ENCODE results near the gene SLC22A2. TPM values are rescaled to one million over a fixed set of nuclear protein-coding genes. Genes with fewer than 3 reads are reported as not detected.

SLC22A2 gene
- total RNA-seq, 1 experiment from 2014 or later: 0.96 TPM

GRCh38 chr6:160190081-160190480 is 68.5 kb downstream of the SLC22A2 start (continued):
- TF ChIP-seq ZBTB43 (CRISPR knock-in tag; IDR thresholded peaks at IDR 0.05) (no peak), ZSCAN18 (CRISPR knock-in tag; IDR thresholded peaks at IDR 0.05) (no peak), SP1 (CRISPR knock-in tag; conservative IDR thresholded peaks at IDR 0.05) (no peak), ZNF396 (CRISPR knock-in tag; IDR thresholded peaks at IDR 0.05; ENCODE audit: borderline replicate concordance) (no peak), CDX4 (CRISPR knock-in tag; IDR thresholded peaks at IDR 0.05; ENCODE audit: borderline replicate concordance) (no peak), NR3C1 (CRISPR knock-in tag; conservative IDR thresholded peaks at IDR 0.05; ENCODE audit: low read depth) (no peak), ZMAT4 (CRISPR knock-in tag; IDR thresholded peaks at IDR 0.05) (no peak)

GRCh38 chr6:160188773-160189172 is 69.8 kb downstream of the SLC22A2 start:
- H3K4me1 Mint-ChIP-seq: no peaks in the 10 kb centered on the region
- no peak for ATAC-seq

GRCh38 chr6:160180706-160181105 is 77.9 kb downstream of the SLC22A2 start:
- no peak for DNase-seq (ENCODE audit: low spot score)
- H3K36me3 Mint-ChIP-seq: peaks cover under 1% of the 10 kb centered on the region
- H3K27ac Mint-ChIP-seq: no peak overlapping the region
- ATAC-seq: no peak
- POLR2A ChIA-PET: no interaction called here
- peaks cover under 1% of the 10 kb centered on the region for H3K9me3 Mint-ChIP-seq
- H3K4me1 Mint-ChIP-seq: peaks cover 16% of the 10 kb centered on the region
- no peaks in the 10 kb centered on the region; the same call in 1 of the 2 replicates for H3K27me3 Mint-ChIP-seq (ENCODE audit: low read depth)
- TF ChIP-seq ZNF416 (CRISPR knock-in tag; IDR thresholded peaks at IDR 0.05): no peak
- no peak overlapping the region for H3K4me3 Mint-ChIP-seq
- CTCF ChIA-PET: interaction anchor here (0.9 kb wide), 1 partner anchor 81 kb away, joined by 3 read pairs; no protein-coding TSS in a partner anchor

More at GRCh38 chr6:160188773-160189172, 69.8 kb downstream of the SLC22A2 start:
- no peak overlapping the region for H3K4me3 Mint-ChIP-seq
- ChIA-PET POLR2A (no interaction called here), CTCF (no interaction called here)
- no peak for DNase-seq (ENCODE audit: low spot score)
- H3K36me3 Mint-ChIP-seq: peaks cover 27% of the 10 kb centered on the region
- H3K9me3 Mint-ChIP-seq: peaks cover 33% of the 10 kb centered on the region
- H3K27me3 Mint-ChIP-seq (ENCODE audit: low read depth): no peaks in the 10 kb centered on the region; the same call in none of the 2 replicates
- no peak overlapping the region for H3K27ac Mint-ChIP-seq
- TF ChIP-seq FOXP1 (CRISPR knock-in tag; IDR thresholded peaks at IDR 0.05; ENCODE audit: borderline replicate concordance): no peak
- no peak for TF ChIP-seq ZSCAN18 (CRISPR knock-in tag; IDR thresholded peaks at IDR 0.05)
- TF ChIP-seq ZNF138 (CRISPR knock-in tag; conservative IDR thresholded peaks at IDR 0.05): no peak
- no peak for TF ChIP-seq ZNF219 (CRISPR knock-in tag; IDR thresholded peaks at IDR 0.05; ENCODE audit: borderline replicate concordance)
- TF ChIP-seq HMGXB4 (CRISPR knock-in tag; IDR thresholded peaks at IDR 0.05): no peak

- Mint-ChIP-seq H3K36me3 (no peaks in the 10 kb centered on the region), H3K9me3 (no peaks in the 10 kb centered on the region), H3K27ac (no peak overlapping the region), H3K4me1 (peaks cover 20% of the 10 kb centered on the region), H3K4me3 (no peak overlapping the region), H3K27me3 (ENCODE audit: low read depth) (no peaks in the 10 kb centered on the region)
- ChIA-PET POLR2A (no interaction called here), CTCF (no interaction called here)
- DNase-seq (ENCODE audit: low spot score): no peak
- ATAC-seq: no peak
- TF ChIP-seq STAT6 (CRISPR knock-in tag; conservative IDR thresholded peaks at IDR 0.05; ENCODE audit: low read depth) (no peak), TCF7 (CRISPR knock-in tag; IDR thresholded peaks at IDR 0.05; ENCODE audit: low read depth) (no peak), IRF1 (CRISPR knock-in tag; IDR thresholded peaks at IDR 0.05) (no peak), ZNF263 (CRISPR knock-in tag; IDR thresholded peaks at IDR 0.05; ENCODE audit: low read depth) (no peak), ZBTB21 (CRISPR knock-in tag; IDR thresholded peaks at IDR 0.05; ENCODE audit: borderline replicate concordance) (no peak)
These were observed 80.3 kb downstream of the SLC22A2 start for GRCh38 chr6:160178271-160178670.
